K562 (cell line): ENCODE measurements around the gene SLC6A7.

ENCODE experiments used
- CTCF ChIP-seq, 3 experiments: IDR thresholded peaks in 2 of 3; conservative IDR thresholded peaks in 1 of 3; 2 replicates each; pipeline ENCODE4 v1.5.1; 2011 to 2012; ENCODE audit warnings: low read length in 3 of 3, mild to moderate bottlenecking in 3 of 3, control low read depth in 2 of 3, improper control_type of control experiment in 1 of 3, inconsistent platforms in 1 of 3, low read depth in 1 of 3, mixed read lengths in 1 of 3, moderate library complexity in 1 of 3; ENCODE audit not compliant: insufficient read depth in 2 of 3
- FOXO4 ChIP-seq: fragments of 450-650 bp; formaldehyde crosslinking; IDR thresholded peaks from 2 replicates; pipeline ENCODE4 v1.4.0; 2020; ENCODE audit warnings: mild to moderate bottlenecking, moderate library complexity
- JUND ChIP-seq, 2 experiments: IDR thresholded peaks; 2 replicates in 1 of 2; 3 replicates in 1 of 2; pipeline ENCODE4 v1.6.1; 2011; ENCODE audit warnings: borderline replicate concordance in 2 of 2, low read depth in 2 of 2, low read length in 2 of 2, improper control_type of control experiment in 1 of 2, missing biosample characterization in 1 of 2, missing genetic modification characterization in 1 of 2, missing genetic modification reagents in 1 of 2
- MAX ChIP-seq: sonication (generic); formaldehyde crosslinking; IDR thresholded peaks from 2 replicates; pipeline ENCODE4 v1.9.0; 2022; ENCODE audit warnings: mild to moderate bottlenecking, missing genetic modification reagents
- NKRF ChIP-seq: fragments of 450-650 bp; IDR thresholded peaks from 2 replicates; pipeline ENCODE4 v1.6.1; 2016; ENCODE audit warnings: borderline replicate concordance
- NRF1 ChIP-seq, 2 experiments: fragments of 450-650 bp; IDR thresholded peaks in 1 of 2; conservative IDR thresholded peaks in 1 of 2; 2 replicates each; pipeline ENCODE4 v1.6.1; 2014; ENCODE audit warnings: mild to moderate bottlenecking in 2 of 2
- PKNOX1 ChIP-seq: fragments of 450-650 bp; IDR thresholded peaks from 2 replicates; pipeline ENCODE4 v1.6.1; 2016
- POLR2AphosphoS5 ChIP-seq: IDR thresholded peaks from 2 replicates; pipeline ENCODE4 v1.6.1; 2011; ENCODE audit warnings: mild to moderate bottlenecking, low read depth, low read length, moderate library complexity; ENCODE audit not compliant: control insufficient read depth, insufficient read depth
- ZBED1 ChIP-seq: IDR thresholded peaks from 2 replicates; pipeline ENCODE4 v1.6.1; 2014
- ZNF282 ChIP-seq: sonication (generic); formaldehyde crosslinking; IDR thresholded peaks from 2 replicates; pipeline ENCODE4 v1.8.1; 2023; ENCODE audit warnings: missing genetic modification reagents
- ZNF311 ChIP-seq: fragments of 250-450 bp; sonication (Bioruptor Pico); IDR thresholded peaks from 2 replicates; pipeline ENCODE4 v1.4.0; 2020; ENCODE audit warnings: mild to moderate bottlenecking, moderate library complexity
- TF ChIP-seq, protein P1 (sequence below): IDR thresholded peaks from 2 replicates; pipeline ENCODE4 v1.6.1; 2011; ENCODE audit warnings: borderline replicate concordance, low read depth, mild to moderate bottlenecking, moderate library complexity, low read length; ENCODE audit not compliant: insufficient read depth, poor library complexity, severe bottlenecking
- TF ChIP-seq, protein P2 (sequence below): fragments of 450-650 bp; formaldehyde crosslinking; IDR thresholded peaks from 2 replicates; pipeline ENCODE4 v1.4.0; 2022; ENCODE audit warnings: missing genetic modification characterization
- TF ChIP-seq, protein P3 (sequence below), 2 experiments: fragments of 450-650 bp in 1 of 2; sonication (generic) in 1 of 2; formaldehyde crosslinking in 1 of 2; IDR thresholded peaks in 1 of 2; conservative IDR thresholded peaks in 1 of 2; 2 replicates each; pipeline versions ENCODE4 v1.6.1 to v1.8.1; 2016 to 2023; ENCODE audit warnings: mild to moderate bottlenecking in 2 of 2, moderate library complexity in 2 of 2, inconsistent platforms in 1 of 2, missing genetic modification reagents in 1 of 2

DNA sequence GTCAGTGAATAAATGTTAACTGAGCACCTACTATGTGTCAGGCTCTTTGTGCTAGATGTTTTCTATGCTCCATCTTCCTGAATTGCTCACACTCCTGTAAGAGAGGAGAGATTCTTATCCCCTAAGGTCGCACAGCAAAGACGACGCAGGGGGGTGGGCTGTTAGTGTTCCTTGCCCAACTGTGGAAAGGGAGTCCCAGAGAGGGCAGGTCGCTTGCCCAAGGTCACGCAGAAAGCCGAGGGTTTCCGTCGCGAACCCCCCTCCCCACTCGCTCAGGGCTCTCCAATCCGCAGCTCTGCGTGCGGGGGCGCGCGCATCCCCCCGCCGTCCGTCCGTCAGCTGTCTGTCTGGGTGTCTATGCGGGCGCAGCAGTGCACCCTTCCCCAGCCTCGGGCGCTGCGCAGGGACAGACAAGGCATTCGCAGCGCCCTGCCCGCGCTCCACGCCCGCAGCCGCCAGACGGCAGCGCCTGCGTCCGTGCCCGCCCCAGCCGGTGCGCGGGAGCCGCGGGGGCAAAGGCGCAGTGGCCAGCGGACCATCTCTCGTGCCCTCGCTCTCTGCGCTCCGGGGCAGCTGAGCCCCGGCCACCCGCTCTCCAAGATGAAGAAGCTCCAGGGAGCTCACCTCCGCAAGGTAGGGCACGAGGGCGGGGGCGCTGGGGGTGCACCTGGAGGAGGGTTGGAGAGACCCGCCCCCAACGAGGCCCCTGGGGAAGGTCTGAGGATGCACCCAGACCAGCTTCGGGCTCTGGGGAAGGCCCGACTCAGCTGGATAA is at the start of gene SLC6A7:
- TF ChIP-seq, protein P1, sequence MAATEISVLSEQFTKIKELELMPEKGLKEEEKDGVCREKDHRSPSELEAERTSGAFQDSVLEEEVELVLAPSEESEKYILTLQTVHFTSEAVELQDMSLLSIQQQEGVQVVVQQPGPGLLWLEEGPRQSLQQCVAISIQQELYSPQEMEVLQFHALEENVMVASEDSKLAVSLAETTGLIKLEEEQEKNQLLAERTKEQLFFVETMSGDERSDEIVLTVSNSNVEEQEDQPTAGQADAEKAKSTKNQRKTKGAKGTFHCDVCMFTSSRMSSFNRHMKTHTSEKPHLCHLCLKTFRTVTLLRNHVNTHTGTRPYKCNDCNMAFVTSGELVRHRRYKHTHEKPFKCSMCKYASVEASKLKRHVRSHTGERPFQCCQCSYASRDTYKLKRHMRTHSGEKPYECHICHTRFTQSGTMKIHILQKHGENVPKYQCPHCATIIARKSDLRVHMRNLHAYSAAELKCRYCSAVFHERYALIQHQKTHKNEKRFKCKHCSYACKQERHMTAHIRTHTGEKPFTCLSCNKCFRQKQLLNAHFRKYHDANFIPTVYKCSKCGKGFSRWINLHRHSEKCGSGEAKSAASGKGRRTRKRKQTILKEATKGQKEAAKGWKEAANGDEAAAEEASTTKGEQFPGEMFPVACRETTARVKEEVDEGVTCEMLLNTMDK, result no peak
- TF ChIP-seq FOXO4 (CRISPR knock-in tag) (no peak), MAX (CRISPR knock-in tag) (no peak), ZNF311 (no peak), NKRF (no peak), JUND (IDR thresholded peaks at IDR 0.05; ENCODE audit: borderline replicate concordance, low read depth, low read length) (no peak), JUND (tag; IDR thresholded peaks at IDR 0.05; ENCODE audit: borderline replicate concordance, low read depth, low read length) (no peak), POLR2AphosphoS5 (no peak), PKNOX1 (no peak), ZNF282 (CRISPR knock-in tag) (no peak), ZBED1 (no peak), NRF1 (conservative IDR thresholded peaks at IDR 0.05 in 1 of 2, IDR thresholded peaks at IDR 0.05 in 1 of 2) (no peak), CTCF (IDR thresholded peaks at IDR 0.05 in 2 of 3, conservative IDR thresholded peaks at IDR 0.05 in 1 of 3; ENCODE audit: insufficient read depth in 2 of 3, low read depth in 1 of 3, low read length in 3 of 3) (no peak)
- TF ChIP-seq, protein P2, sequence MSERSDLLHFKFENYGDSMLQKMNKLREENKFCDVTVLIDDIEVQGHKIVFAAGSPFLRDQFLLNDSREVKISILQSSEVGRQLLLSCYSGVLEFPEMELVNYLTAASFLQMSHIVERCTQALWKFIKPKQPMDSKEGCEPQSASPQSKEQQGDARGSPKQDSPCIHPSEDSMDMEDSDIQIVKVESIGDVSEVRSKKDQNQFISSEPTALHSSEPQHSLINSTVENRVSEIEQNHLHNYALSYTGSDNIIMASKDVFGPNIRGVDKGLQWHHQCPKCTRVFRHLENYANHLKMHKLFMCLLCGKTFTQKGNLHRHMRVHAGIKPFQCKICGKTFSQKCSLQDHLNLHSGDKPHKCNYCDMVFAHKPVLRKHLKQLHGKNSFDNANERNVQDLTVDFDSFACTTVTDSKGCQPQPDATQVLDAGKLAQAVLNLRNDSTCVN (CRISPR knock-in tag), result no peak
- TF ChIP-seq, protein P3, sequence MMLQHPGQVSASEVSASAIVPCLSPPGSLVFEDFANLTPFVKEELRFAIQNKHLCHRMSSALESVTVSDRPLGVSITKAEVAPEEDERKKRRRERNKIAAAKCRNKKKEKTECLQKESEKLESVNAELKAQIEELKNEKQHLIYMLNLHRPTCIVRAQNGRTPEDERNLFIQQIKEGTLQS (IDR thresholded peaks at IDR 0.05), result no peak
- TF ChIP-seq, protein P3 (CRISPR knock-in tag; conservative IDR thresholded peaks at IDR 0.05), result no peak
